PFSK-1 (cell line): ENCODE results near the gene PALLD.

Experiments
- FOXP2 ChIP-seq: optimal IDR thresholded peaks from 2 replicates; pipeline ENCODE3; 2011; ENCODE audit warnings: borderline replicate concordance, control low read depth, inconsistent platforms; ENCODE audit not compliant: insufficient read depth; ENCODE audit errors: extremely low read length, extremely low read depth
- POLR2AphosphoS5 ChIP-seq: IDR thresholded peaks from 2 replicates; pipeline ENCODE4 v1.6.1; 2012; ENCODE audit warnings: low read depth, mild to moderate bottlenecking, control low read depth, low read length, moderate library complexity
- SIN3A ChIP-seq: IDR thresholded peaks from 2 replicates; pipeline ENCODE4 v1.6.1; 2012; ENCODE audit warnings: mild to moderate bottlenecking, low read length, moderate library complexity, borderline replicate concordance; ENCODE audit not compliant: insufficient read depth
- TAF1 ChIP-seq: IDR thresholded peaks from 2 replicates; pipeline ENCODE4 v1.6.1; 2012; ENCODE audit warnings: low read length, control low read depth, borderline replicate concordance; ENCODE audit not compliant: insufficient read depth
- TF ChIP-seq, protein P1 (sequence below), 2 experiments: IDR thresholded peaks; 2 replicates each; pipeline versions ENCODE4 v1.6.1 to v1.8.0; 2011 to 2012; ENCODE audit warnings: low read depth in 2 of 2, low read length in 2 of 2, control low read depth in 1 of 2, inconsistent platforms in 1 of 2, mild to moderate bottlenecking in 1 of 2, moderate library complexity in 1 of 2; ENCODE audit not compliant: insufficient read depth in 1 of 2

DNA sequence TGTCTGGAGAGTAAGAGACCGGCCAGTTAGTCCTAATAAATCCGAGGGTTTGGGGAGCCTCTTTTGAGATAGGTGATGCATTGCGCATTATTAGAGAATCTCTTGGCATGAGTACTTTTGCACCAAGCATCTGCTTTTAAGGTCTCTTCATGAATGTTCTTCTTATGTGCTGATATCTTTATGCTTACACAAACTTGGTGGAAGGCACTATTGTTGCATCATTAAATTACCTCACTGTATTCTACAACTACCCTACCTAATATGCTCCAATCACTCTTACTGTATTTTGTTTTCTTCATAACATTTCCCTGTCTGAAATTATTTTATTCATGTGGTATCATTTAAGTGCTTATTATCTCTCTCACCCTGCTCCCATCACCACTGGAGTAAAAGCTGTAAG lies 151.6 kb downstream of the PALLD start:
- TF ChIP-seq TAF1, result no peak
- no peak for TF ChIP-seq FOXP2
- TF ChIP-seq, protein P1, sequence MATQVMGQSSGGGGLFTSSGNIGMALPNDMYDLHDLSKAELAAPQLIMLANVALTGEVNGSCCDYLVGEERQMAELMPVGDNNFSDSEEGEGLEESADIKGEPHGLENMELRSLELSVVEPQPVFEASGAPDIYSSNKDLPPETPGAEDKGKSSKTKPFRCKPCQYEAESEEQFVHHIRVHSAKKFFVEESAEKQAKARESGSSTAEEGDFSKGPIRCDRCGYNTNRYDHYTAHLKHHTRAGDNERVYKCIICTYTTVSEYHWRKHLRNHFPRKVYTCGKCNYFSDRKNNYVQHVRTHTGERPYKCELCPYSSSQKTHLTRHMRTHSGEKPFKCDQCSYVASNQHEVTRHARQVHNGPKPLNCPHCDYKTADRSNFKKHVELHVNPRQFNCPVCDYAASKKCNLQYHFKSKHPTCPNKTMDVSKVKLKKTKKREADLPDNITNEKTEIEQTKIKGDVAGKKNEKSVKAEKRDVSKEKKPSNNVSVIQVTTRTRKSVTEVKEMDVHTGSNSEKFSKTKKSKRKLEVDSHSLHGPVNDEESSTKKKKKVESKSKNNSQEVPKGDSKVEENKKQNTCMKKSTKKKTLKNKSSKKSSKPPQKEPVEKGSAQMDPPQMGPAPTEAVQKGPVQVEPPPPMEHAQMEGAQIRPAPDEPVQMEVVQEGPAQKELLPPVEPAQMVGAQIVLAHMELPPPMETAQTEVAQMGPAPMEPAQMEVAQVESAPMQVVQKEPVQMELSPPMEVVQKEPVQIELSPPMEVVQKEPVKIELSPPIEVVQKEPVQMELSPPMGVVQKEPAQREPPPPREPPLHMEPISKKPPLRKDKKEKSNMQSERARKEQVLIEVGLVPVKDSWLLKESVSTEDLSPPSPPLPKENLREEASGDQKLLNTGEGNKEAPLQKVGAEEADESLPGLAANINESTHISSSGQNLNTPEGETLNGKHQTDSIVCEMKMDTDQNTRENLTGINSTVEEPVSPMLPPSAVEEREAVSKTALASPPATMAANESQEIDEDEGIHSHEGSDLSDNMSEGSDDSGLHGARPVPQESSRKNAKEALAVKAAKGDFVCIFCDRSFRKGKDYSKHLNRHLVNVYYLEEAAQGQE (IDR thresholded peaks at IDR 0.05; ENCODE audit: insufficient read depth in 1 of 2, low read depth in 2 of 2, low read length in 2 of 2), result no peak
- no peak for TF ChIP-seq POLR2AphosphoS5
- TF ChIP-seq SIN3A, result no peak
